OCI-LY7 (cell line): ENCODE measurements around the gene MACROD2. TPM values are rescaled to one million over a fixed set of nuclear protein-coding genes. Genes with fewer than 3 reads are reported as not detected.

Experiments used
- BruUV-seq: library from RNA; stranded (reverse); fragments of 400-500 nt; replicated peaks from 2 replicates; lab custom pipeline; 2021; lab: Mats Ljungman, UMichigan
- CTCF ChIA-PET: fragments of 300-600 bp; sonication (Branson Sonifier 250); formaldehyde crosslinking; loops from one replicate; lab custom pipeline; 2022; ENCODE audit warnings: antibody characterized with exemption; ENCODE audit not compliant: unreplicated experiment; lab: Charles Lee
- POLR2A ChIA-PET: fragments of 300-600 bp; sonication (Branson Sonifier 250); formaldehyde crosslinking; loops from one replicate; lab custom pipeline; 2022; ENCODE audit warnings: antibody characterized with exemption; lab: Charles Lee
- DNase-seq: peaks from one replicate; pipeline ENCODE4 v3.0.0-alpha.2; 2015; ENCODE audit warnings: low spot score
- H2AFZ ChIP-seq: fragments of 200-600 bp; sonication (generic), shearing (Covaris generic); 2 replicates; pipeline ENCODE4 v1.6.1; 2014; ENCODE audit warnings: mild to moderate bottlenecking, antibody characterized with exemption, low read length, moderate library complexity
- H3K27ac ChIP-seq: fragments of 200-600 bp; sonication (generic); 2 replicates; pipeline ENCODE4 v1.5.1; 2014; ENCODE audit warnings: mixed run types, low read depth, mild to moderate bottlenecking, moderate library complexity, low read length, inconsistent platforms; ENCODE audit not compliant: poor library complexity, severe bottlenecking
- H3K36me3 ChIP-seq: fragments of 200-600 bp; sonication (generic); 2 replicates; pipeline ENCODE4 v1.6.1; 2014; ENCODE audit warnings: mild to moderate bottlenecking, antibody characterized with exemption, low read length, moderate library complexity, mixed read lengths; ENCODE audit not compliant: insufficient read depth
- H3K4me1 ChIP-seq: fragments of 200-600 bp; sonication (generic); 2 replicates; pipeline ENCODE4 v1.5.1; 2014; ENCODE audit warnings: mild to moderate bottlenecking, low read length; ENCODE audit not compliant: insufficient read depth, poor library complexity, severe bottlenecking
- H3K4me2 ChIP-seq: fragments of 200-600 bp; sonication (generic); 2 replicates; pipeline ENCODE4 v1.6.1; 2014; ENCODE audit warnings: mild to moderate bottlenecking, low read length
- H3K4me3 ChIP-seq: fragments of 200-600 bp; sonication (generic); 2 replicates; pipeline ENCODE4 v1.5.1; 2014; ENCODE audit warnings: mild to moderate bottlenecking, low read depth, low read length; ENCODE audit not compliant: poor library complexity, severe bottlenecking
- H3K79me2 ChIP-seq: fragments of 200-600 bp; sonication (generic); 2 replicates; pipeline ENCODE4 v1.6.1; 2016; ENCODE audit warnings: low read depth, mild to moderate bottlenecking, low read length, moderate library complexity, mixed read lengths; ENCODE audit not compliant: insufficient read depth
- H3K9me2 ChIP-seq: fragments of 200-600 bp; sonication (generic); 2 replicates; pipeline ENCODE4 v1.6.1; 2016; ENCODE audit warnings: mild to moderate bottlenecking, low read length, mixed read lengths; ENCODE audit not compliant: insufficient read depth
- H3K9me3 ChIP-seq: fragments of 200-600 bp; sonication (generic); 2 replicates; pipeline ENCODE4 v1.6.1; 2014; ENCODE audit warnings: mild to moderate bottlenecking, mixed run types, low read length, mixed read lengths
- H4K20me1 ChIP-seq: fragments of 200-600 bp; sonication (generic); 2 replicates; pipeline ENCODE4 v1.6.1; 2014; ENCODE audit warnings: mild to moderate bottlenecking, antibody characterized with exemption, low read length, moderate library complexity, mixed read lengths; ENCODE audit not compliant: insufficient read depth
- EZH2phosphoT487 ChIP-seq: fragments of 200-600 bp; sonication (generic); IDR thresholded peaks from 2 replicates; pipeline ENCODE4 v1.6.1; 2018; ENCODE audit warnings: low read depth, borderline replicate concordance, mild to moderate bottlenecking, mixed run types, antibody characterized with exemption, low read length, moderate library complexity, mixed read lengths
- intact Hi-C: fragments of 100-400 bp; cut with micrococcal nuclease; formaldehyde crosslinking; loops from one replicate; pipeline ENCODE4 v1.10.0; 2022; ENCODE audit not compliant: unreplicated experiment
- total RNA-seq, 2 experiments: library from RNA; depleted of rRNA in 1 of 2; stranded (reverse); fragments of >200 nt in 1 of 2; shearing (Covaris generic) in 1 of 2; gene quantifications; 2 replicates each; pipeline ENCODE4 v1.2.3, GENCODE V29; 2014 to 2022
- TF ChIP-seq, protein P1 (sequence below): fragments of 200-600 bp; sonication (generic); conservative IDR thresholded peaks from 2 replicates; pipeline ENCODE4 v1.5.1; 2014; ENCODE audit warnings: mild to moderate bottlenecking, antibody characterized with exemption, low read length, moderate library complexity, mixed read lengths

The MACROD2 gene
- total RNA-seq, 2 experiments from 2014 or later: 0.09 to 4.5 TPM

DNA sequence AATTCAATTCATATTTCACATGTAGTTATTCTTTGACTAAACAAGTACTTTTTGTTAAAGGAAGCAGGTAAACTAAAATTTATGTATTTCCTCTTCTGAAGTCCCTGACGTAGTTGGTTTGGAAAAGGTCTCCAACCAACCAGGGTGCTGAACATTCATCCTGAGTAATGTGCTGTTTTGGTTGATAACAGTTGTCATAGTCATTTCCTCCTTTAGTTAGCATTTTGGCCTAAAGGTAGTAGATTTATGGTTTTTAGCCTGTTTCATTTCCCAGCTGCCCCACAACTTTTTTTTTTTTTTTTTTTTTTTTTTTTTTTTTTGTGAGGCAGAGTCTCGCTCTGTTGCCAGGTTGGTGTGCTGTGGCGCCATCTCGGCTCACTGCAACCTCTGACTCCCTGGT lies 724.9 kb downstream of the MACROD2 start:
- DNase-seq: no peak
- no peak overlapping the region for H3K27ac ChIP-seq
- no peak for TF ChIP-seq EZH2phosphoT487
- TF ChIP-seq, protein P1, sequence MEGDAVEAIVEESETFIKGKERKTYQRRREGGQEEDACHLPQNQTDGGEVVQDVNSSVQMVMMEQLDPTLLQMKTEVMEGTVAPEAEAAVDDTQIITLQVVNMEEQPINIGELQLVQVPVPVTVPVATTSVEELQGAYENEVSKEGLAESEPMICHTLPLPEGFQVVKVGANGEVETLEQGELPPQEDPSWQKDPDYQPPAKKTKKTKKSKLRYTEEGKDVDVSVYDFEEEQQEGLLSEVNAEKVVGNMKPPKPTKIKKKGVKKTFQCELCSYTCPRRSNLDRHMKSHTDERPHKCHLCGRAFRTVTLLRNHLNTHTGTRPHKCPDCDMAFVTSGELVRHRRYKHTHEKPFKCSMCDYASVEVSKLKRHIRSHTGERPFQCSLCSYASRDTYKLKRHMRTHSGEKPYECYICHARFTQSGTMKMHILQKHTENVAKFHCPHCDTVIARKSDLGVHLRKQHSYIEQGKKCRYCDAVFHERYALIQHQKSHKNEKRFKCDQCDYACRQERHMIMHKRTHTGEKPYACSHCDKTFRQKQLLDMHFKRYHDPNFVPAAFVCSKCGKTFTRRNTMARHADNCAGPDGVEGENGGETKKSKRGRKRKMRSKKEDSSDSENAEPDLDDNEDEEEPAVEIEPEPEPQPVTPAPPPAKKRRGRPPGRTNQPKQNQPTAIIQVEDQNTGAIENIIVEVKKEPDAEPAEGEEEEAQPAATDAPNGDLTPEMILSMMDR: no peak
- H4K20me1 ChIP-seq: no peaks in the 10 kb centered on the region
- intact Hi-C loops: no loop called here
- H3K4me3 ChIP-seq: no peak overlapping the region
- no peaks in the 10 kb centered on the region for H3K4me1 ChIP-seq
- H3K9me2 ChIP-seq: no peaks in the 10 kb centered on the region
- no peaks in the 10 kb centered on the region for H3K36me3 ChIP-seq
- no TSS peak for BruUV-seq
- H3K4me2 ChIP-seq: no peak overlapping the region
- H3K79me2 ChIP-seq: no peaks in the 10 kb centered on the region
- ChIA-PET POLR2A (no interaction called here), CTCF (no interaction called here)
- H2AFZ ChIP-seq: no peak overlapping the region
- no peaks in the 10 kb centered on the region for H3K9me3 ChIP-seq

GRCh38 chr20:14721926-14722452 lies 726.7 kb downstream of the MACROD2 start:
- Histone ChIP-seq H3K9me3 (no peaks in the 10 kb centered on the region), H4K20me1 (no peaks in the 10 kb centered on the region), H2AFZ (no peak overlapping the region), H3K79me2 (no peaks in the 10 kb centered on the region), H3K4me1 (no peaks in the 10 kb centered on the region), H3K9me2 (no peaks in the 10 kb centered on the region), H3K27ac (no peak overlapping the region), H3K36me3 (no peaks in the 10 kb centered on the region), H3K4me3 (no peak overlapping the region), H3K4me2 (no peak overlapping the region)
- no TSS peak for BruUV-seq
- no peak for DNase-seq
- CTCF ChIA-PET: no interaction called here
- POLR2A ChIA-PET: no interaction called here
- intact Hi-C loops: no loop called here
- TF ChIP-seq, protein P1: no peak
- TF ChIP-seq EZH2phosphoT487: no peak

DNA sequence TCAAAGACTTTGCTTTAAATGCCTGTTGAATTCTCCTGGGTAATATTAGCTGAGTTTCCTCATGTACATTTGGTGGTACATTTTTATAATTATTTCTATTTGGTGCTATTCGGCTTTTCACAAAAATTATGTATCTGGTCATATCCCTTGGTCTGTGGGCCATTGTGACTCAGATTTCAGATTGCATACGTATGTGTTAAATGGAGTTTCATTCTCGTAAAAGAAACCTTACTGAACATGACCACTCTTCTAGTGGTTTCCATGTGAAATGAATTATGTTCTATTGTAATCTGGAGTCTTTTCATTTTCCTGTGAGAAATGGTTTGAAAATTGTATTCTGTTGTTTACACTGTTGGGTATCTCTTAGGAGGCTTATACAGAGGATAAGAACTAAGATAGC lies 728.3 kb downstream of the MACROD2 start:
- H3K4me2 ChIP-seq: no peak overlapping the region
- H3K79me2 ChIP-seq: no peaks in the 10 kb centered on the region; the same call in 1 of the 2 replicates
- H3K4me3 ChIP-seq: no peak overlapping the region
- ChIA-PET CTCF (no interaction called here), POLR2A (interaction anchor here (1.1 kb wide), 1 partner anchor 13 kb away, joined by 6 read pairs; no protein-coding TSS in a partner anchor)
- H3K27ac ChIP-seq: no peak overlapping the region
- no peak overlapping the region for H2AFZ ChIP-seq
- no peaks in the 10 kb centered on the region for H3K4me1 ChIP-seq
- intact Hi-C loops: no loop called here
- no peaks in the 10 kb centered on the region for H3K9me3 ChIP-seq
- no peak for DNase-seq
- no peaks in the 10 kb centered on the region for H3K9me2 ChIP-seq
- no TSS peak for BruUV-seq
- no peaks in the 10 kb centered on the region for H4K20me1 ChIP-seq
- no peak for TF ChIP-seq EZH2phosphoT487
- TF ChIP-seq, protein P1: no peak
- no peaks in the 10 kb centered on the region for H3K36me3 ChIP-seq
